ENCODE measurements around the gene HIGD1A. TPM values are rescaled to one million over a fixed set of nuclear protein-coding genes. Genes with fewer than 3 reads are reported as not detected.
A peak's percentile ranks its signal among the peaks of the same experiment; 100 is the strongest.

HIGD1A gene
- total RNA-seq, 1 experiment from 2014 or later: 154 TPM

GRCh38 chr3:42755681-42756578, 48.4 kb downstream of the HIGD1A start:
- Histone ChIP-seq H3K4me3 (ENCODE audit: low read length) (no peak overlapping the region), H3K4me2 (ENCODE audit: low read length) (no peak overlapping the region), H3K27me3 (ENCODE audit: low read length) (no peaks in the 10 kb centered on the region), H3K9ac (ENCODE audit: low read length) (no peak overlapping the region), H3K36me3 (ENCODE audit: low read depth, low read length) (no peaks in the 10 kb centered on the region), H3F3A (ENCODE audit: low read length, unreplicated experiment) (no peaks in the 10 kb centered on the region), H3K9me3 (ENCODE audit: low read length) (no peaks in the 10 kb centered on the region), H3K27ac (ENCODE audit: low read length) (no peak overlapping the region), H3K79me2 (ENCODE audit: low read length) (no peaks in the 10 kb centered on the region), H2AFZ (ENCODE audit: low read length) (no peak overlapping the region), H4K20me1 (ENCODE audit: low read length) (no peaks in the 10 kb centered on the region), H3K9me2 (replicated peaks; ENCODE audit: low read length) (no peaks in the 10 kb centered on the region), H3K4me1 (ENCODE audit: insufficient read depth, low read length) (peaks cover 9% of the 10 kb centered on the region)
- peak; percentile 43 for DNase-seq
- TF ChIP-seq EZH2phosphoT487 (IDR thresholded peaks at IDR 0.05; ENCODE audit: borderline replicate concordance, low read length) (no peak), CTCF (conservative IDR thresholded peaks at IDR 0.05; ENCODE audit: low read depth, low read length) (peak; percentile 70)
- ChIA-PET POLR2A (ENCODE audit: unreplicated experiment) (no interaction called here), CTCF (interaction anchor here (0.6 to 1.0 kb wide), 2 partner anchors 73 to 123 kb away, joined by 3 read pairs; no protein-coding TSS in a partner anchor)
- intact Hi-C loops (cut with micrococcal nuclease): no loop called here
- BruUV-seq (replicated peaks): no TSS peak
- peak; percentile 93 for ATAC-seq

- ChIA-PET POLR2A (ENCODE audit: unreplicated experiment) (no interaction called here), CTCF (no interaction called here)
- H3K4me2 ChIP-seq (ENCODE audit: low read length): no peak overlapping the region
- no peak overlapping the region for H3K9ac ChIP-seq (ENCODE audit: low read length)
- intact Hi-C loops (cut with micrococcal nuclease): no loop called here
- H4K20me1 ChIP-seq (ENCODE audit: low read length): no peaks in the 10 kb centered on the region
- H3K9me2 ChIP-seq (replicated peaks; ENCODE audit: low read length): no peaks in the 10 kb centered on the region
- H3F3A ChIP-seq (ENCODE audit: low read length, unreplicated experiment): no peaks in the 10 kb centered on the region
- H3K4me1 ChIP-seq (ENCODE audit: insufficient read depth, low read length): peaks cover 5% of the 10 kb centered on the region; the same call in 1 of the 2 replicates
- no peak for DNase-seq
- no TSS peak for BruUV-seq (replicated peaks)
- H2AFZ ChIP-seq (ENCODE audit: low read length): no peak overlapping the region
- TF ChIP-seq EZH2 (IDR thresholded peaks at IDR 0.05; ENCODE audit: low read length, unreplicated experiment) (no peak), EZH2phosphoT487 (IDR thresholded peaks at IDR 0.05; ENCODE audit: borderline replicate concordance, low read length) (no peak), CTCF (conservative IDR thresholded peaks at IDR 0.05; ENCODE audit: low read depth, low read length) (no peak)
- H3K4me3 ChIP-seq (ENCODE audit: low read length): no peak overlapping the region
- H3K27ac ChIP-seq (ENCODE audit: low read length): no peak overlapping the region
- no peaks in the 10 kb centered on the region for H3K79me2 ChIP-seq (ENCODE audit: low read length)
- no peaks in the 10 kb centered on the region for H3K9me3 ChIP-seq (ENCODE audit: low read length)
- no peaks in the 10 kb centered on the region for H3K36me3 ChIP-seq (ENCODE audit: low read depth, low read length)
- no peak for ATAC-seq
- H3K27me3 ChIP-seq (ENCODE audit: low read length): no peaks in the 10 kb centered on the region
These were observed 50.5 kb downstream of the HIGD1A start for GRCh38 chr3:42753757-42754156.

GRCh38 chr3:42752961-42753360, 51.3 kb downstream of the HIGD1A start:
- no TSS peak for BruUV-seq (replicated peaks)
- no peak overlapping the region for H3K4me2 ChIP-seq (ENCODE audit: low read length)
- no peaks in the 10 kb centered on the region for H3K79me2 ChIP-seq (ENCODE audit: low read length)
- H3K36me3 ChIP-seq (ENCODE audit: low read depth, low read length): no peaks in the 10 kb centered on the region
- H3K9ac ChIP-seq (ENCODE audit: low read length): no peak overlapping the region
- no peaks in the 10 kb centered on the region for H3K9me2 ChIP-seq (replicated peaks; ENCODE audit: low read length)
- H3K4me1 ChIP-seq (ENCODE audit: insufficient read depth, low read length): peaks cover 5% of the 10 kb centered on the region; the same call in 1 of the 2 replicates
- intact Hi-C loops (cut with micrococcal nuclease): no loop called here
- ATAC-seq (no peak), DNase-seq (no peak)
- H3F3A ChIP-seq (ENCODE audit: low read length, unreplicated experiment): no peaks in the 10 kb centered on the region
- CTCF ChIA-PET: no interaction called here
- no peaks in the 10 kb centered on the region for H4K20me1 ChIP-seq (ENCODE audit: low read length)
- no peaks in the 10 kb centered on the region for H3K9me3 ChIP-seq (ENCODE audit: low read length)
- no peaks in the 10 kb centered on the region for H3K27me3 ChIP-seq (ENCODE audit: low read length)
- H2AFZ ChIP-seq (ENCODE audit: low read length): no peak overlapping the region
- no peak overlapping the region for H3K27ac ChIP-seq (ENCODE audit: low read length)
- TF ChIP-seq EZH2 (IDR thresholded peaks at IDR 0.05; ENCODE audit: low read length, unreplicated experiment): no peak
- no peak for TF ChIP-seq EZH2phosphoT487 (IDR thresholded peaks at IDR 0.05; ENCODE audit: borderline replicate concordance, low read length)
- H3K4me3 ChIP-seq (ENCODE audit: low read length): no peak overlapping the region
- POLR2A ChIA-PET (ENCODE audit: unreplicated experiment): no interaction called here

All from PC-3 (cell line).